Measurements from ENCODE around the gene HPGDS. TPM values are rescaled to one million over a fixed set of nuclear protein-coding genes. Genes with fewer than 3 reads are reported as not detected.
"Not testable (repeated sequence)": the region's sequence is repeated elsewhere in the genome, so short reads cannot be mapped to it uniquely, and the experiment has no call there.

Gene HPGDS
- total RNA-seq, 1 experiment from 2014 or later = 32.3 TPM

DNA sequence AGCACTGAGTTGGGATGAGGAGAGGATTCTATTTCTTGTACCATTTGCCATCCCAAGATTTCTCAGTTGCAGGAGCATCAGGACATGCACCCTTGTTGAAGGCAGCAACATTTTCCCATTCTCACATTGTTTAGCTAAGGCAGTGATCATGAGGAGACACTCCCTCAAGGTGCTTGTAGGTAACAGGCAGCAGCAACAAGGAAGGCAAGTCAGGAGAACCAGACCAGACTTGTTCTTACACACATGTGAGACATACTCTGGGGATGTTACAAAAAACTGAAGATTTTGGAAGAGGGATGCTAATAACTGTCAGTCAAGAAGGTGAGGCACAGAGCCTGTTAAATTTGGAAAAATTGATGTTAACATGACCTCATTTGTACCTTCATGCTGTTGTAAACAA, 15.5 kb upstream of the HPGDS start:
- no peak for DNase-seq (ENCODE audit: extremely low read depth, low read depth)

DNA sequence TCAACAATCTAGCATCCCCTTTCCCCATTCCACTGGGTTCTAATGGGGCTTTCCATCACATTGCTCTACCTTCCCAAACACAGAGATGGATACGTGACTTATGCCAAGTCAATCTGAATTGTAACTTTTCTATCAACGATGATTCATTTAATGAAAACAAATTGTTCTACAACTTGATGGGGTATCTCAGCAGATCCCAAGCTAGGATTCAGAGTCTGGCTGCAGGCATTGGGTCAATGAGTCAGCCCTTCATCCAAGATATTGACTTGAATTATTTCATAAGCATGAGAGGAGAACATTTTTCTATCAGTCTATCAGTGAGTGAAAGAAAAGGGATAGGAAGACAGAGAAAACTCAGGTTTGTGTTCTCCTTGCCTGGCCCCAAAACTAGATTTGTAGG, 15.0 kb upstream of the HPGDS start:
- DNase-seq (ENCODE audit: extremely low read depth, low read depth) = no peak

DNA sequence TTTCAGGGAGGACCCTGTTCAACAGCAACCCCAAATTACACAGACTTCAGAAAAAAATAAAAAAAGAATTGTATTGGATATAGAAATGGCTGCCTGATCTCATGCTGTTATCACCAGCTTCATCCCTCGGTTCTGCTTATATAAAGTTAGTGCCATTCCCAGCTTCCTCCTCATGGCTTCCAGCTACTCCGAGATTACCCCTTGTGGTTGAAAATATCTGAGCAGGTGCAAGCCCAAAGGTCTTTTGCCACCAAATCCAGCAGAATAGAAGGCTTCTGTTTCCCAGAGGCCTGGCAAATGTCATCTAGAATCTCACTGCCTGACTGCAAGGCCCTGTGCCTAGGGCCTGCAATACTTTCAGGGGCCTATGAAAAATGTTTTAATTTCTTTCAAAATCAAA, 13.8 kb upstream of the HPGDS start:
- DNase-seq (ENCODE audit: extremely low read depth, low read depth) = no peak

DNA sequence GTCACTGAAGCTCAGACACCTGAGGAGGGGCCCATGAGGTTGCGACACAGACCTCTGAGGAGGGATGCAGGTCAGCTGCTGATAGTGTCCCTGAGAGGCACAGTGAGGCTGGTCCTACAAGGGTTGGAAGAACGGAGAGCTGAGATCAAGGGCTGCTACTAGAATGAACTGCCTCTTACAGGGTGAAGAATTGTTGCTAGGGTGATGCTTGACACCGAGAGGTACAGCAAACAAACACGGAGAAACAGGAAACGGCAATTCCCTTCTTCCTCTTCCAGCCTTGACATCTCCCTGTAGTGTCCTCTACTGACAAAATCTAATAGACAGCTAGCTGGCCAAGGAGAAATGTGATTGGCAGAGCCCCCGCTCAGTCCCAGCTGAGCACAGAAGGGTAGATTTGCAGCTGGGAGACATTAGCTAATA, 11.8 kb upstream of the HPGDS start:
- no peak for DNase-seq (ENCODE audit: extremely low read depth, low read depth)

DNA sequence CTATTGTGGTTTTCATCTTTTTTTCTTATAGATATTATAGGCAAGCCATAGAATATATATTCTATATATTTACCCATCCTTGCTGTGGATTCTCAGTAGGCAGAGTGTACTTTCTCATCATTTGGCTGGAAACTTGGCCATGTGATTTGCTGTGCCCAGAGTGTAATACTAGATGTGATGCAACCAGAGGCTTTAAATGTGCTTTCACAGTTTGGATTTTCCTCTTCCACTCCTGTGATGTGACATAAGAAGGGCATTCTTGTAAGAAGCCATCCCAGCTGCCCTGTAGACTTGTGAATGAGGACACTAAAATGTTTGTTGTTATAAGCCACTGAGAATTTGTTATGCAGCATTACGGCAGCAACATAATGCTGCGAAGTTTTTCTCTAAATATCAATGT, 10.4 kb upstream of the HPGDS start:
- DNase-seq (ENCODE audit: extremely low read depth, low read depth) = peak; percentile 87

DNA sequence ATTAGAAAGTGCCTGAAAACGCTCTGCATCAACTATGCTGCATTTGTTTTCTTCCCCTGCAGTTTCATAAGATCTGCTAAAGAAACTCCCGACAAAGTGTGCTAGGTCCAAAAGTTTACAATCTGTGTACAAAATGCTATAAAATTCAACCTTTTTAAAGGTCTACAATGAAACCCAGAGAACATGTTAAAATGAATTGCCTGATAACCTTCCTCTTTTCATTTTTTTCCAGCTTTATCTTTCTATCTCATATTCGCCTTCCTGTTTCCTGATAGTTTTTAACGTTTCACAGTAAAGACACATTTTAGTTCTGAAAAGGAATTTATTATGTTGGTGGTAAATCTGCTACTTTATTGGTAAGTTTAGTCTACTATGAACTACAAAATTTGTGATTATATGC, 9.5 kb upstream of the HPGDS start:
- DNase-seq (ENCODE audit: extremely low read depth, low read depth) = no peak

DNA sequence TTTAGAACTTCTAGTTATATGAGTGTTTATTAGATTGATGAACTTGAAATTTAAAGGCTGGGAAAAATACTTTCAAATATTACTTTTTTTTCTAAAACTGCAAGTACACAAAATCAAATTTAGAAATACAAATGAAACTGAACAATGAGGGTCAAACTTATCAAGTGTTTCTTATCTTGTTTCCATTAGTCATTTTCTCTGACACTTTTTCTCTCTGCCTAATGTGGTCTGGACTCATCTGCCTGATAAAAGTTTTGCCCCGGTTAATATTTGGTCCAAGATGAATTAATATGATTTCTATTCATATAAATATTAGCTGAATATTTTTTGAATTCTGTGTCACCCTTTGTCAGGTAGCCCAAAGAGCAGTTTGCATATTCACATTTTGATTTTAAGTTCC, 8.7 kb upstream of the HPGDS start:
- no peak for DNase-seq (ENCODE audit: extremely low read depth, low read depth)

DNA sequence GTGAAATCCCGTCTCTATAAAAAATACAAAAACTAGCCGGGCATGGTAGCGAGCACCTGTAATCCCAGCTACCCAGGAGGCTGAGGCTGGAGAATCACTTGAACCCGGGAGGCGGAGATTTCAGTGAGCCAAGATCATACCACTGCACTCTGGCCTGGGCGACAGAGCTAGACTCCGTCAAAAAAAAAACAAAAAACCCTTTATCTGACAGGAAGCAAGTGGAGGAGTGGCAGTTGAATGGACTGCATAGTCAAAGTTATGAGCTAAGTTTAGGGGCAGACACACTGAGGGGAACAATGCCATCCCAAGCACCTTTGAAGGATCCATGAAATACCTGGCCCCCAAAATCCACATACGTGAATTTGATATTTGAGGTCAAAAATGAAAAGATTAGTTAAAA, 7.5 kb upstream of the HPGDS start:
- DNase-seq (ENCODE audit: extremely low read depth, low read depth) = no peak

DNA sequence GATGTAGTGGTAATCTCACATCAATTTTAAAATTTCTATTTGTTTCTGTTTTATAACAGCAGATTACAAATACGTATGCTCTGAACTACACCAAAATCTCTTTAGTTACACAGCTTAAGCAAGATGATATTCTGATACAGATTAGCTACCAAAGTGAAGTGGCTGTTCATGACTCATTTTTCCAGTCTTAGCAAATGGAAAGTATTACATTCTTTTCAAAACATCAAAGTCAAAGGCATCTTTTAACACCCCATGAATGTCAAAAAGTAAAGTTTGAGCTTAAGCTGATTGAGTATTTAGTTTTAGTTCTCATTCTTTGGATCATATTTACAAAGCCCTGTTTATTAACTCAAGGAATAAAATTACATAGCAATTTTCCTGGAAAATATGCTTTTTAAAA, 6.6 kb upstream of the HPGDS start:
- DNase-seq (ENCODE audit: extremely low read depth, low read depth) = no peak

DNA sequence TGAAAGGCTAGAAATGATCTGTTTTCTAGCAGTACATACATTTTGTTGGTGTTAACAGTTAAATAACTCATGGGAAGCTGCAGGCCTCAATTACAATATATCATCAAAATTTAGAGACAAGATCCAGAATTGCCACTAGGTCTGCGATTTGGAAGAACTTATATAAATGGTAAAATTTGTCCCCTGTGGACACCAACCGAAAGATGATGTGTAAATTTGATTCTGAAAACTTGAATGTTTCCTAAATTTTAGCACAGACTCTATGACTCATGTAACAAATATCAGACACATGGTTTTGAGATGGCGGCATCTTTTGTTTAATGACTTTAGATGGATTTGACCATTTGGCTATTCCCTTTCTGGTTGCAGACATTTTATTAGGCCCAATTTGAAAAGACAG, 6.0 kb upstream of the HPGDS start:
- no peak for DNase-seq (ENCODE audit: extremely low read depth, low read depth)

DNA sequence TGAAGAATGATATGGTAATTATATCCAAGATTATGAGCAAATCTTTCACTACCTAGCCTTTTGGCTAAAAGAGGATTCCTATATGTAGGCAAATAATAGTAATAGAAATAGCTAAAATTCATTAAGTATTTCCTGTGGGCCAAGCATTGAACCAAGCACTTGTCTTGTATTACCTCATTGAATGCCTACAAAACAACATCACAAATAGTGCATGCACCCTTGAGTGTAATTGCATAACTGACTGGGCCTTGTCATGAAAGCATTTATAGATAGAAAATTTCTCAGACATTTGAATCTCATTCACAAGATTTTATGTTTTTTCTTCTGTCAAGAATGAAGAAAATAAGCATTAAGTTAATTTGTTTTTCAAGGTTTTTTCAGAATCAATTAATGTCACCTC, 3.9 kb upstream of the HPGDS start:
- DNase-seq (ENCODE audit: extremely low read depth, low read depth) = no peak

DNA sequence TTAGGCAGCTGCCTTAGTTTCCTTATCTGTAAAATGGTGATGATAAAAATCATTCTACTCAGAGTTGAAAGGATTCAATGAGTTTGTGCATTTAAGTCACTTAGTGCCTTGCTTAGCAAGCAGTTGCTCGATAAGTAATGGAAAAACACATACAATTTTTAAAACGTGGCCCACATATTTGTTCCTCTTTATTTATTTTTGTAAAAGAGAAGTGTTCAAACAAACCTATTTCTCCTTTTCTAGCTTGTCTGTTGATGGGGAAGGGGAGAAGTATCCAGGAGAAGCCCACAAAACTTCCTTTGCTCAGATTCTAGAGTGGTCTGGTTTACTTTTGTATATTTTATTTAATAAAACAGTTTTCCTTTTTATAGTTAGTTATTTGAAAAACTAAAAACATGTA, 3.3 kb upstream of the HPGDS start:
- DNase-seq (ENCODE audit: extremely low read depth, low read depth) = no peak

DNA sequence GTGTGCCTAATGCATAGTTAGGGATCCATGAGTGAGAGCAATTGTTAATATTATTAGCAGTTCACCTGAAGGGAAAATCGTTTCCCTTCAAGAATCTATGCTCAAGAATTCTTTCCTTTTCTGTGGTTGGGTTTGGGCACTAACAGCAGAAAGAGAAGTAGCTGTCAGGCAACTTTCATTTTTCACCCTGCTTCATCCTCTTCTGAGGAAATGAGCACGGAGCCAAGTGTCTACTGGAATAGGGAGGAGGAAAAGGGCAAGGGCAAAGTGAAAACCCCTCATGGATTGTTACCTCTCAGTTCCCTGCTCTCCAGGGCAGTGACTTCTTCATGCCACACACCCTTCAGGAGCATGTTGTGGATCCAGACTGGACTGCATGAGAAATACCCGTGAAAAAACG, 2.6 kb upstream of the HPGDS start:
- DNase-seq (ENCODE audit: extremely low read depth, low read depth) = no peak

DNA sequence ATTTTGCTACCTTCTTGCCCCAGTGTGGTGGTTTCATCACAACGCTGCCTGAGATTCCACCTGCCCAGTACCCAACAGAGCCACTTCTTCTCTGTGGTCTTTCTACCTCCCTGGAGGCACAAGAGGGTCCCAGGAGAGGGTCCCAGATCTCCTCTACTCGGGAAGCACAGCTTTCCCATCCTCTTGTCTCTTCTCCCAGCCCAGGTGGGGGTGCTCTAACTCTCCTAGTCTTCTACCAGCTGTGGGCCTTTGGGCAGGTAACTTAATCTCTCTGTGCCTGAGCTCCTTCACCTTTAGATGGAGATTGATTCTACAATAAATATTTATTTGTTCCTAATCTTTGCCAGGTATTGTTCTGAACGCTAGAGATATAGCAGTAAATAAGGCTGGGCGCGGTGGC, 1.8 kb upstream of the HPGDS start:
- DNase-seq (ENCODE audit: extremely low read depth, low read depth) = no peak

DNA sequence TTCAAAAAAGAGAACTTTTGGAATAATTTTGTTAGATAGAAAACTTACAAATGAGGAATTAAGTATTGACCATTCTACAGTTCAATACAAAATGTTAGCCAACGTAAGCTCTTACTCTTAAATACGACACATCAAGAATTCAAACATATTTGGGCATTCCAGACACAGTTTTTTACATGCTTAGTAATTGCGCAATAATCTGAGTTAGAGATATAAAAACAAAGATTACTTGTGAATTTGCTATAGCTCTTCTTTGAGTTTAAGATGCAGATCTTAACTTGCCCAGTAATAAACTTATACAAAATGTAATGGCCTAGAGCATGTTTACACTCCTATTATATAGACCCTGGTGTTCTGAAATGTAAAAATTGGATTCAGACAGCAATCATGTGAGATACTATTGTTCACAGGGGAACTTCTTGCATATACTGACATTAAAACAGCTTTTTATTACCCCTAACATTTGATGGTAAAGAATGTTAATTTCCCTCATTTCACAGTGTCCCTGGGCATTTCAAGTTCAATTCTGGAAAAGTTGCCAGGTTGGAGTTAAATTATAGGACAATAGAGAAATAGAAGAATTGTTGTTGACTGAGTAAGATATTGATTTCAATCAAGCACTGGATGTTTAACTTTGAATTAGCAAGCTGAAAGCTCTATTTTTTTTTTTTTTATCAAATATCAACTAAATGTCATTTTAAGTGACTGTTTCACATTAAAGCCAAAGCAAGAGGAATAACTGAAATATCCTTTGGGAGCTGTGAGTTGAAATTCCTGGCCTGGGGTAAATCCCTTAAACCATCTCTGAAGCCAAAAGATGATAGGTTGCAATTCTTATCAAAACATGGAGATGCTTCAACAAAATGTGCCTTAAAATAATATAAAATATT, 910 bp downstream of the HPGDS start:
- no peak for DNase-seq (ENCODE audit: extremely low read depth, low read depth)

DNA sequence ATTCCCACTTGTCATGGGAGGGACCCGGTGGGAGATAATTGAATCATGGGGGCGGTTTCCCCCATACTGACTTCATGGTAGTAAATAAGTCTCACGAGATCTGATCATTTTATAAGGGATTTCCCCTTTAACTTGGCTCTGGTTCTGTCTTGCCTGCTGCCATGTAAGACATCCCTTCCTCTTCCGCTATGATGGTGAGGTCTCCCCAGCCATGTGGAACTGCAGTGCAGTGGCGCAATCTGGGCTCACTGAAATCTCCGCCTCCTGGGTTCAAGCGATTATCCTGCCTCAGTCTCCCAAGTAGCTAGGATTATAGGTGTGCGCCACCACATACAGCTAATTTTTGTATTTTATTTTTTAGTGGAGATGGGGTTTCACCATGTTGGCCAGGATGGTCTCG, 2.9 kb downstream of the HPGDS start:
- DNase-seq (ENCODE audit: extremely low read depth, low read depth) = no peak

DNA sequence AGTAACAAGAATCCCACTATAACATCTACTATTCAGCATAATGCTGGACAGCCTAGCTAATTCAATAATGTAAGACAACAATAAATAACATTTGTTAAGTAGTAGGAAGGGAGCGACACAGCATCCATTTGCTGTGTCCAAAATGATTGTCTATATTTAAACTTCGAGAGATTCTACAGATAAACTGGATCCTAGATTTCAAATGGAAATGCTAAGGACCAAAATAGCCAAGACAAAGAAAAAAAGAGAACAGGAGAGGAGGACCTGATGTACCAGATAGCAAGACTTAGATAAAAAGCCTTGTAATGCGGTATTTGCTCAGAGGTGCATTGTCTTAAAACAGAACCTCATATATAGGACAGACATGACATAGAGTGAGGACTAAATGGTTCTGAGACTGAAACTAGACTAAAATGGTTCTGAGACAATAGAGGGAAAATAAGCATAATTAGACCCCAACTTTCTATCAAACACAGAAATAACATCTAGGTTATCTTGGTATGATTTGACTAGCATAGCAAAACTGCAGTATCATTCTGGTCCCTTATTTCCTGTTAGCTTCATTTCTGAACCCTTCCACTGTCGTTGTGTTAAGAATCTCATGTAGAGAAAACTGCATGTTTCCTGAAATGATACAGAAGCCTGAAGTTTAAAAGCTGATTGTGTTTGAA, 3.8 kb downstream of the HPGDS start:
- DNase-seq (ENCODE audit: extremely low read depth, low read depth) = no peak

DNA sequence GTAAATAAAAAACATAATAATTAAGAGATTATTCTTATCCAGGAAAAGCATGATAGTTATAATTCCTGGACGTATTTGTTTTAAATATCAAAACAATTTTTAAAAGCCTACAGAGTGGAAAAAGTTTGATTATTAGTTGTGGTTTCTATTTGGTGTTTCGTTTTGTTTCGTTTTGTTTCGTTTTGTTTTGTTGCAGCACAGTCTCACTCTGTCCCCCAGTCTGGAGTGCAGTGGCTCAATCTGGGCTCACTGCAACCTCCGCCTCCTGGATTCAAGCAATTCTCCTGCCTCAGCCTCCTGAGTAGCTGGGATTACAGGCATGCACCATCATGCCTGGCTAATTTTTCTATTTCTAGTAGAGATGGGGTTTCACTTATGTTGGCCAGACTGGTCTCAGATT, 5.8 kb downstream of the HPGDS start:
- not testable (repeated sequence) for DNase-seq (ENCODE audit: extremely low read depth, low read depth)

DNA sequence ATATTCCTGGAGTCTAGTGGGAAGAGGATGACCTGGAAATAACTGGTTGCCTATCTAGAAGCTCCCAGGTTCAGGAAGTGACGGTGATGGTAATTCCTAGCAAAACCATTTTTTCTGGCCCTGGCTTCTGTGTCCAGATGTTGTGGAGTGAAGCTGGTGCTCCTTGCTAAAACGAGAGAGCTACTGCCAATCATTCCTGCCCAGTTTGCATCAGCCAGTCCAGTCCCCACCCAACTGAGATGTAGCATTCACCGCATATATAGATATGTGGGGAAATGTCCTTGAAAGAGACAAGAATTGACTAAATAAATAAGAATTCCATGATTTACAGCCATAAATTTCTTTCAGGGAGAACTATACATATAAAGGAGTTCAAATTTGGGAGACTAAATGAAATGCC, 6.3 kb downstream of the HPGDS start:
- no peak for DNase-seq (ENCODE audit: extremely low read depth, low read depth)

DNA sequence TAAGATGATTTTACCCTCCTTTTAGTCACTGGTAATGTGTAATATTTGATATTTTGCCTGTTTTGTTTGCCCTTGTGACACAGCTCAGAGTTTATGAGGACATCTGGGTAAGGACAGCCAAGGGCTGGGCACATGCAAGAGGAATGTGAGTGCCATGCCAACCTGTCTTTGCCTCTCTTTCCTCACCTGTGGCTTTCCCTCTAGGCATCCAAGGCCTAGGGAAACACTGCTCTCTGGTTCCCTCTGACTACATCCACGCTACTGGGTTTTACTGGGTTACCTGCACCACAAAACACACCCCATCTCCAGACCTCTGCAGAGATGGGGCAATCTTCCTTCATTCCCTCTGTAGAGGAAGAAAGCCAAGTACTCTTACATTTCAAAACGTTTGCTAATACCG, 7.7 kb downstream of the HPGDS start:
- no peak for DNase-seq (ENCODE audit: extremely low read depth, low read depth)

DNA sequence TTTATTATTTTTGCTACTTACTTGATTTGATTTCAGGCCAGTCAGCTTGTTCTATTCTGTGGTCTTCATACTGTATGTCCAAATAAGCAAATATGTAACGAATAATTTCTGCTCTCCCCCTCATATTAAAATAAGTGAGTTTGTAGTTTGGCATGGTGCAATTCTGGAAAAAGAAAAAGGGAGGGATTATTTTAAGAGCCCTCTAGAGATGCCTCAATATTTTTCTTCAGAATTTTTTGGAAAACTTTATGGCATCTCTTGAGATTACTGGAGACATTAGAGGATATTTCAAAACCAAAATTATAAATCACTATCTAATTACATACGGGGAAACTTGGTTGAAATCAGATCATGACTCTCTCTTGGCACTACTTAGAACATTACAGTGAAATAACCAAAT, 8.2 kb downstream of the HPGDS start:
- no peak for DNase-seq (ENCODE audit: extremely low read depth, low read depth)

DNA sequence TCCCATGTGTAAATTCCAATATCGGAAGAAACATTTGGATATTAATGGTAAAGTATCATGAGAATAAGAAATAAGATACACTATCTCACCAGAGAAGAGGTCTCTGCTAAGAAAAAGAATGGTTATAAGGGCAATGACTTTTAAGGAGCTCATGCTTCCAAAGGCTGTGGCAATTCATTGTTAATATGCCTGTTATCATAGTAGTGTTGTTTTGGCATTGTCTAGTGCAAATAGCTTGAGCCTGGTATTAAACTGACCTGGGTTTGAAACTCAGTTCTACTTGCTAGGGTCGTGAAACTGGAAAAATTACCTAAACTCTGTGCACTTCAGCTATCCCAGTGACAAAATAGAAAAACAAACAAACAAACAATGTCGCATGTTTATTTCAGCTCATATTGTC, 8.8 kb downstream of the HPGDS start:
- no peak for DNase-seq (ENCODE audit: extremely low read depth, low read depth)

Measured in NCI-H460 (cell line).